Measurements from ENCODE around the gene CPNE1.

Gene CPNE1

GRCh38 chr20:35652641-35653429 is 11.9 kb downstream of the CPNE1 start:
- no peak for DNase-seq

- DNase-seq = no peak
Measured at GRCh38 chr20:35651958-35652357, 12.7 kb downstream of the CPNE1 start.

GRCh38 chr20:35650632-35651031 is 14.1 kb downstream of the CPNE1 start:
- DNase-seq = no peak

- DNase-seq = no peak
Measured at GRCh38 chr20:35648836-35649235, 15.9 kb downstream of the CPNE1 start.

GRCh38 chr20:35644806-35645205 is 19.9 kb downstream of the CPNE1 start:
- DNase-seq = no peak

- DNase-seq = no peak
Measured at GRCh38 chr20:35643045-35643444, 21.7 kb downstream of the CPNE1 start.

- DNase-seq = no peak
Measured at GRCh38 chr20:35641743-35642142, 23.0 kb downstream of the CPNE1 start.

- peak; percentile 45 for DNase-seq
Measured at GRCh38 chr20:35640724-35641123, 24.0 kb downstream of the CPNE1 start.

- no peak for DNase-seq
Measured at GRCh38 chr20:35638751-35639150, 25.9 kb downstream of the CPNE1 start.

- no peak for DNase-seq
Measured at GRCh38 chr20:35637276-35637675, 27.4 kb downstream of the CPNE1 start.

- DNase-seq = no peak
Measured at GRCh38 chr20:35636095-35636494, 28.6 kb downstream of the CPNE1 start.

- DNase-seq = no peak
Measured at GRCh38 chr20:35635652-35636051, 29.0 kb downstream of the CPNE1 start.

GRCh38 chr20:35632539-35633115 is 32.1 kb downstream of the CPNE1 start:
- no peak for DNase-seq

GRCh38 chr20:35630636-35631035 is 34.1 kb downstream of the CPNE1 start:
- no peak for DNase-seq

GRCh38 chr20:35629427-35630145 is 35.1 kb downstream of the CPNE1 start:
- no peak for DNase-seq

GRCh38 chr20:35627121-35627520 is 37.6 kb downstream of the CPNE1 start:
- DNase-seq = no peak

GRCh38 chr20:35626386-35627001 is 38.2 kb downstream of the CPNE1 start:
- no peak for DNase-seq

- DNase-seq = no peak
Measured at GRCh38 chr20:35625584-35626385, 38.9 kb downstream of the CPNE1 start.

GRCh38 chr20:35621560-35621946 is 43.1 kb downstream of the CPNE1 start:
- DNase-seq = no peak

- no peak for DNase-seq
Measured at GRCh38 chr20:35620818-35621559, 43.7 kb downstream of the CPNE1 start.

GRCh38 chr20:35619196-35620095 is 45.3 kb downstream of the CPNE1 start:
- peak; percentile 80 for DNase-seq
